HuH-7.5 (cell line): ENCODE measurements around the gene KLHL12.

ENCODE experiments used
- DNase-seq: peaks from one replicate; pipeline ENCODE4 v3.0.0; 2011; ENCODE audit warnings: low spot score

Gene KLHL12

DNA sequence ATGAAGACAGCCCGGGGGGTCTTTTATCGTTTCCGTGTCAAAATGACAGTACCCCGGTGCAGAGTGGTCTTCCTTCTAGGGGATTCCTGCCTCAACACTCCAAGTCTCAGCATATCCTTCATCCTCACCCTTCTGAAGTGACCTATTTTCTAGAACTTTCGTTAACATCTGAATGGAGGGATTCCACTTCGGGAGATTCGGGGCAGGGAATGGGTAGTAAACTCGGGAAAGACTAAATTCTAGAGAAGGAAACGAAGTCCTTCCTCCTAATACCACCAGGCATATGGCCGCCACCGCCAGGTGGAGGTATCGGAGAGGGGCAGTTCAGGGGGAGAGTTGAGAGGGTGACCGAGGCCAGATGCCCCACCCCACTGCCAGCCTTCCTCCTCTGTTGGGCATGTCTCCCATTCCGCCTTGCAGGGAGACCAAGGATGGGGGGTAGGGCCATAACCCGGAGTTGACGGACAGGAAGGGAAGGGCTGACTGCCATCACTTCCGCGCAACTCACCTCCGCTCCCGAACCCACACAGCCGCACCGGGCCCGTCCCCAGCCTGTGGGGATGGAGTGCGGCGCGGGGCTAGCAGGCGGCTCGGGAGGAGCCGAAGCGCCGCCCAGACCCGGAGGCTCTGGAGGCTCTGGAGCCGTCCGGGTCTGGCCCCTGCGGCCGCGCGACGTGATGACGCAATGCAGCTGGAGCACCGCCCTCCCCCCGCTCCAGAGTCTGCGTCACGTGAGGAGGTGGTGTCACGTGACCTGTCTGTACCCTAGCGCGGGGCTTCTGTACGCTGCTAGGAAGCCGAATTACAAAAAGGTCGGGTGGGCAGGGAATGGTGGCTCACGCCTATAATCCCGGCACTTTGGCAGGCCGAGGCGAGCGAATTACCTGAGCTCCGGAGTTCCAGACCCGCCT lies at the start of gene KLHL12:
Gene KLHL12 (minus strand): TSS at position 654 of the 911 bp plus-strand sequence. CDS start 2,072 bp downstream, outside the sequence.
- DNase-seq, result peak; percentile 88

DNA sequence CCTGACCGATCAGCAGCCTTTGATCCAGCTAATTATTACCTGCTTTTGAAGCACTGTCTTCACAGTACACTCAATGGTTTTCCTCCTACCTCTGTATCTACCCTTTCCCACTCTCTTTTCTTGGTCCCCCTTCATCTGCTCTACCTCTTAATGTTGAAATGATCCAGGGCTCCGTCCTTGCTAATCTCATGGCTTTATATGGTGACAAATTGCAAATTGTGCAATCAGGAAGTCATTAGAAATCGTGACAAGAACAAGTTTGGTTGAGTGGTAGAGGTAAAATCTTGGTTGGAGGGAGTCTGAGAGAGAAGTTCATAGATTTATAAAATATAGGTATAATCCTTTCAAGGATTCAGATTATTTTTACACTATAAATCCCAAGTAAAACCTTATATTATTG lies 49.6 kb upstream of the KLHL12 start:
- DNase-seq, result no peak

DNA sequence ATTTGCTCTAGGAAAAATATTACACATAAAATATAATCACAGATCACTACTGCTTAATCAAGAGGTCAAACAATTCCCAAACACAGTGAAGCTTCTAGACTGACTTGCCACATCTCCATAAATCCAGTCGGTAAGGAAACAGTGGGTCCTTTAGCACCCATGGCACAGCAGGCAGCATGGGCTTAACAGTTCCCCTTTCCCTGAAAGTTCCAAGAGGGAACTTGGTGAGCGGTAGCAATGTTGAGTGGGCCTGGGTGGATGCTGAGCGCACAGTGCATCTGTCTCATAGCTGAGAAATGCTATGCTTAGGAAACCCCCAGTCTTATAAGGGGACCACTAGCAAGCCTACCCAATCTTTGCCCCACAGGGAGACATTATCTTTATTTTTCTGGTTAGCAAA lies 47.8 kb upstream of the KLHL12 start:
- DNase-seq, result no peak

DNA sequence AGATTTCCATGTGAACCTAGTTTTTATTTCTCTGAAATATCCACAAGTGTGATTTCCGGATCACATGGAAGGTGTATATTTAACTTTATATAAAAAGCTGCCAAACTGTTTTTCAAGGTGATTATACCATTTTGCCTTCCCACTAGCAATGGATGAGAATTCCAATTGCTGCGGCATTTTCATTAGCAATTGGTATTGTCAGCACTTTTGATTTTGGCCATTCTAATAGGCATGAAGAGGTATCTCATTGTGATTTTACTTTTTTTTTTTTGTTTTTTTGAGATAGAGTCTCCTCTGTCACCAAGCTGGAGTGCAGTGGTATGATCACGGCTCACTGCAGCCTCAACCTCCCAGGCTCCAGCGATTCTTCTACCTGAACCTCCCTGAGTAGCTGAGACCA lies 45.0 kb upstream of the KLHL12 start:
- DNase-seq, result no peak

DNA sequence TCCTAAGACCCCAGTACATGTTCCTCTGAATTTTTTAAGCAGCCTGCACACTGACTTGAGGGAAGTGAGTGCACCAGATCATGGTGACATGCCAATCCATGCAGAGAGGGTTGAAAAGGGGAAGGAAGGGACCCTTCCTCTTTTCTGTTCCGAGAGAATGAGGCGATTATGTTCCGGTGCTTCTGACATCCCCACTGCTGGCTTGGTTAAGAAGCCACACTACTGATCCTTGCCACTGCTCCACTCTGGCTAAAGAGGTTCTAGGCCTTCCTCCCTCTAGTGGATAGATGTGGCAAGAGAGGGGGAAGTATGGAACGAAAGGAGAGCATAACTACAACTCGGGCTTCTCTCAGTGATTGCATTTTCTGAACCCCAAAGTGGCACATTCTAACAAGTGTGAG lies 41.9 kb upstream of the KLHL12 start:
- peak; percentile 81 for DNase-seq

DNA sequence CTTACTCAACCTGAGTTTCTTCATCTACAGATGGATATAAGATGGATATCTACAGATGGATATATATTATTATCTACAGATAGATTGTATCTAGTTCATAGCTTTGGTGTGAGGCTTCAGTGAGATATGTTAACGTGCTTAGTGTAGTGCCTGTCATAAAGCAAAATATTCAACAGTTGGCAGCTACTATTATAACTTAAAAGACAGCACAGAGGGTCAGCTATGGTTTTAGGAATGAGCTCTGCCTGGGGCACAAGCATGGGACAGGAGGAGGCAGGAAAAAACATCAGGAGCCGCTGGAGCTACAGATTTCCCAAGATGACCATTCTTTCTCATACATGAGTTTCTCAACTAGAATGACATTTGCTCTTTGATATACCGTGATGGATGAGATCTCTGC lies 41.3 kb upstream of the KLHL12 start:
- no peak for DNase-seq

DNA sequence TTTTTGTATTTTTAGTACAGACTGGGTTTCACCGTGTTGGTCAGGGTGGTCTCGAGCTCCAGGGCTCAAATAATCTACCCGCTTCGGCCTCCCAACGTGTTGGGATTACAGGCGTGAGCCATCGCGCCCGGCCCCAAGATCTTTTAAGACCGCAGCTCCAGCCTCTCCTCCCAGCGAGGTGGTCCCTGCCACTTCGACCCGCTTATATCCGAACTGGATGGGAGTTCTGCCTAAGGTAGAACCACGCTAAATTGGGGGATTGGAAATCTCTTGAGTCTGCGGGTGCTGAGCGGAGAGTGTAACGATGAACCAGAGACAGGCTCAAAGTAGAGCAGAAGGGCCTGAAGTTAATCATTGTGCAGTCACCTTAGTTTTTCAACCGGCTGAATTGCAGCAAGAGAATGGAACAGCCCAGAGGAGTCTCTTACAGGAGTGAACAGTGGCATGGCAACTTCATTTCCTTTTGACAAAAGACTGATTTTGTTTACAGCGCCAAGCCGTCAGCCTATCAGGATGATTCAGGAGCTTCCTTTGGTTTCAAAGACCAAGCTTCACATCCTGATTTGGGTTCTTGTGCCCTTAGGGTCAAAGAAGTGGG lies 40.7 kb upstream of the KLHL12 start:
- DNase-seq, result peak; percentile 46

DNA sequence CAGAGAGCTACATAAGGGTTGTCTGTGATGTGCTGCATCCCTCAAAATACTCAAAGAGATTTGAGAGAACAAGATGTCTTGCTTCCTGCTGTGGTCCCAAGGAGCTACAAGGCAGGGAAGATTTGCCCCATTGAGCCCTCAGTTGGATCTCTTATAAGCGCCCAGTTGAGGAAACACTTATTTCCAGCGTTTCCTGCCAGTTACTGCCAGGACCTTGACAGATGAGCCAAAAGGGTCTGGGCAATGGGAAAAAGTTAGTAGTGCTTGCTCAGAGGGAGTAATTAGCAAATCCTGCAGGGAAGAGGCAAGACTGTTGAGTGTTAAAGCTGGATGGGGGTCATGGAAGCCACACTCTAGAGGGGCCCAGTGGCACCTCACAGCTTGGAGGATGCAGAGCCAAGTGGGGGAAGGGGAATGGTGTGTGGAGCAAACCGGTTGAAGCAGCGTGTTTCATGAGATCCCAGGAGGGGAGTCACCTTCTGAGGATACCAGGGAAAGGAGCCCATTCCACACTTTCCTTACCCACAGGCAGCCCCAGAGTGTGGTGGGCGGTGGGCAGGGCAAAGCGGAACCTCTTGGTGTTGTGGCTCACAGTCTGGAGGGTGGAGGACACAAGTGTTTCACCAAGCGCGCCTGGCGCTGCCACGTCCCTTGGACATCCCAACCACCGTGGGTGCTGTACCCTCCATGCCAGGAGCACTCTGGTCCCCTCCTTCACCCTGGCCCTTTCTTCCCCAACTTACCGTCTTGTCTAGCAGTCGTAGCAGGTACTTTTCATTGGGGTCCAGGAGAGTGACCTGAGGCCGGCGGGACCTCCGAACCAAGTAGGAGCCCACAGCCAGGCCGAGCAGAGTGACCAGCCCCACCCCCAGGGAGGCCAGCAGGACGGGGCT lies 39.2 kb upstream of the KLHL12 start:
- DNase-seq, result no peak

DNA sequence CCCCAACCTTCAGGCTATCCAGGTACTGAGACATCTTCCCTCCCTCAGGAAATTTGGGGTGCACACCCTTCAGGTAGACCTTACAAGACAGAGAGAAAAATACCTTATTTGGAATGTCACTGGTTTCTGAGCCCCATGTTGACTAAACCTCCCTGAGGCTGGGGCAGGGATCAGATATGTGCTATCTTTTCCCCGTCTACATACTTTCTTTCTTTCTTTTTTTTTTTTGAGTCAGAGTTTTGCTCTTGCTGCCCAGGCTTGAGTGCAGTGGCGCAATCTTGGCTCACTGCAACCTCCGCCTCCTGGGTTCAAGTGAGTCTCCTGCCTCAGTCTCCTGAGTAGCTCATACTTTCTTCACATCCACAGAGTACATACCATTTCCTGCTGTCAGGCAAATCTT lies 38.4 kb upstream of the KLHL12 start:
- no peak for DNase-seq

DNA sequence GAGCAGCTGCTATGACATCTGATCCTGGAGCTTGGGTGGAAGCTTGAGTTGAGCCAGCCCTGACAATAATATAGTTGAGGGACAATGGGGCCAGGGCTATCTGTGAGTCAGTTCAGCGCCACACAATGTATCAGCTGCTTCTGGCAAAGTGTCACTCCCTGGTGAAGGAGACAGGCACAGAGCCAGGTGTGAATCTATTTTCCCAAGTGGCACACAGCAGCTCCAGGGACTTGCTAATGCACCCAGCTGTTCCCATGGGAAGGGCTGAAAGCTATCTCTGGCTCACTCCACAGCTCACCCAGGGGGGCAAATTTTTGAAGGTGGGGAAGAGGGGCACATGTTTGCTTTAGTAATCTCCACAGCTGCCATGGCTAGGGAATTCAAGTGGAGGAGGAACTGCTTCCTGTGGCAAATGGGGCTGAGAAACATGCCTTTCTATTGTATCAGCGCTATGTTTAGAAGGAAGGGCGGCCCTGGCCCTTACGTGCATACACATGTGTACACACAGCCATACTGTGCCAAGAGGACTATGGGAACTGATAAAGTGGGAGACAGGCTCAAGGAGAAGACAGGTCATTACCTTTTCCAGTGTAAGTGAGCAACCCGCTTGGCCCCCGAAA lies 37.9 kb upstream of the KLHL12 start:
- no peak for DNase-seq

DNA sequence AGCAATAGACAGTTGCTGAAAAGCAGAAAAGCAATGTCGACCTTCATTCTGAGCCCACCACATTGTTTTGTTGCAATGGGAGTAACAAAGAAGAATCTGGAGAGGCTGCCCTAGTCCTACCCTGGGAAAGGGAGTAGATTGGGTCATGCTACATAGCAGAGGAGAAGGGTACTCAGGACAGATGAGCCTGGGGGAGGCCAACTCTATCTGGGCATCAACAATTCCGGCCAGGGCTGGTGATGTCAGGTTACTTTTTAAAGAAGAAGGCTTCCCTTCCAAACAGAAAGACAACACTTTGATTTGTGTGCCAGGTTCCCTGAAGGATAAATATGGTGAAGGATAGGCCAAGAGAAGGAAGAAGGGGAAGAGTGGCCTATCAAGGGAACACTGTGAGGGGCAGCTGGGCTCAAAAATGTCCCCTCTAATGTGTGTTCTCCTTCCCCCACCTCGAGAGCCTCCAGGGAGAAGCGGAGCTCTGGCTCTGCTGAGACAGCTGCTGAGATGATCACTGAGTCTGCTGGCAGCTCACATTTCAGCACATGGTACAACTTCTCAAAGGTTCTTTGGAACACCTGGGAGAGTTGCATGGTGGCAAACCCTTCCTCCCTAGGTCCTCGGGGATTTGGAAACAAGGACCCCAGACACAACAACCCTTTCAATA lies 34.3 kb upstream of the KLHL12 start:
- DNase-seq, result no peak

DNA sequence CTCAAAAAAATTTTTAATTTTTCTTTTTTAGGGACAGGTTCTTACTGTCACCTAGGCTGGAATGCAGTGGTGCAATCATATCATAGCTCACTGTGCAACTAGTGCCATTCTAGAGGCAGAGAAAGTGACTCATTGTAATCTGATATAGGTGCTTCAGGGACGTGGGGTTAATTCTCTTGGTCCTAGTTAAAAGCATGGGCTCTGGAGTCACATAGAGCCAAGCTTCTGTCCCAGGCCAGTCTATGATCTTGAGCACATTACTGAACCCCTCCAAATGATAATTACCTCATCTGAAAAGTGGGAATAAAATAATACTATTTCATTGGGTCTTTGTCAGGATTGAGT lies 32.2 kb upstream of the KLHL12 start:
- DNase-seq, result peak; percentile 40

DNA sequence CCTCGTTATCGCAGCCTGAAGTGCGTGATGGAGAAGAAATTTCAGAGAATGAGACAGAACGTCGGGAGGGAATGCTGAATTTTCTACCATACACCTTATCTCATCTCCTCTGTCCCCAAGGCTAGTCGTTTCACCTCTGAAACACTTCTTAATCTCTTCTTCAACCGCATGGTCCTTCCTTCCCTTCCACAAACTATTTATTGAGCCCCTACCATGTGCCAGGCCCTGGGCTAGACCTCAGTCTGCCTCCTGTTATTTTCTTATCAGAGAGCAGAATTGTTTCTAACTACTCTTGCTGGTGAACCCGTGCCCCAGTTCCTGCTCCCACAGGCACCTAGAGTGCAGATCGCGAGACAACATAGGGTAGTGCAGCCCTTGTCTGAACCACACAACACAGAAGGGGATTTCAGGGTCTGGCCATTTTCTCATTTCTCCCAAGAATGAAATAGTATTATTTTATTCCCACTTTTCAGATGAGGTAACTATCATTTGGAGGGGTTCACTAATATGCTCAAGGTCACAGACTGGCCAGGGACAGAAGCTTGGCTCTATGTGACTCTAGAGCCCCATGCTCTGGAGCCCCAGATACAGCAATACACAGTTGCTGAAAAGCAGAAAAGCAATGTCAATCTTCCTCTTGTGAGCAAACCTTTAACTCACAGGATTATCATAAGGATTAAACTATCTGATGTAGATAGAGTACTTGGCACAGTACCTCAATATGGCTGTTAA lies 31.7 kb upstream of the KLHL12 start:
- peak; percentile 38 for DNase-seq

DNA sequence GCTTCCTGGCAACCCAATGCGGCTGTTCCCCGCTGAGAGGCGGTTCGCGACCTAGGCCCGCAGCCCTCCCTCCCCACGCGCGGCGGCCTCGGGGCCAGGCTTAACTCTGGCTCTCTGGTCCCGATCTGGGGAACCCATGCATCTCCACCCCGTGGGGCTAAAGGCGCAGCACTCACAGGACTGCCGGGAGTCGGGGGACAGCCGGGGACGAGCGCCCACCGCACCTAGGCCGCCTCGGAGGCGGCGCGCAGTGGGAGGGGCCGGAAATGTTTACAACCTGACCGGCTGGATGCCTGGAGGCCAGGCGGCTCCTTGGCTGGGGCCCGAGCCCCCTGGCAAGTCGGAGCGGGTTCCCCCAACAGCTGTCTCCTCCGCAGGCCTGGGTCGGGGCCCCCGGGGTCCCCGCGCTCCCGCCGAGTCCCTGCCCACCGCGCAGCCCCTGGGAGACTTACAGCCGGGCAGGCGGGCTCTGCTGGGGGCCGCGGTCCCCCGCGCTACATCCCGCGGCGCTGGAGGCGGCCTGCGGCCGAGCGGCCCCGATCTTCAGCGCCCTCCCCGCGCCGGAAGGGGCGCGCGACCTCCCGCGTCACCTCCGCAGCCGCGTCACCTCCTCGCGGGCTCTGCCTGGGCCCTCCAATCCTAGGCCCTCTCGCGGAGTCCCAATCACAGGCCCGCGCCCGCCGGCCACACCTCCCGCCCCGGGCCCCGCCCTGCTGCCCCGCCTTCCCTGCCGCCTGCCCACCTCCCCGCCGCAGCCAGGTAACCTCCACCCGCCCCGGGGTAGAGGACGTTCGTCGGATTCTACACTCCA lies 30.9 kb upstream of the KLHL12 start, which contains the start of gene ADIPOR1:
Gene ADIPOR1 (minus strand): TSS at position 580 of the 811 bp plus-strand sequence. CDS start 7,242 bp downstream, outside the sequence.
- DNase-seq, result peak; percentile 95

DNA sequence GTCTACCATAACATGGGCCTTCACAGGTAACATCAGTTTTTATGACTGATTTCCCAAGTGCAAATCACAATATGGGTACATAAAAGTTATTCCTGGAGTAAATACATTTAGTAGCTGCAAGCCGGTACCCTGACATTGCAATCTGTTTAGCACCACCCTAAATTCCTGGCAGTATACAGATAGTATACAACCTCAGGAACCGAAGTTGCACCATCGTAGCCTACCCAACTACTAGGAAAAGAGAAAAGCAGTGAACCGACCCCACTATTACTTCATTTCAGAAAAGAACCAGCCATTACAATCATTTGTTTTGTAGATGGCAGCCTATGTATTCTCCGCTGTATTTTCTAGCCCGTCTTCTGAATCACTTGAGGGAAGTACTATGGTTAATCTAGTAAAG lies 29.9 kb upstream of the KLHL12 start:
- DNase-seq, result no peak

DNA sequence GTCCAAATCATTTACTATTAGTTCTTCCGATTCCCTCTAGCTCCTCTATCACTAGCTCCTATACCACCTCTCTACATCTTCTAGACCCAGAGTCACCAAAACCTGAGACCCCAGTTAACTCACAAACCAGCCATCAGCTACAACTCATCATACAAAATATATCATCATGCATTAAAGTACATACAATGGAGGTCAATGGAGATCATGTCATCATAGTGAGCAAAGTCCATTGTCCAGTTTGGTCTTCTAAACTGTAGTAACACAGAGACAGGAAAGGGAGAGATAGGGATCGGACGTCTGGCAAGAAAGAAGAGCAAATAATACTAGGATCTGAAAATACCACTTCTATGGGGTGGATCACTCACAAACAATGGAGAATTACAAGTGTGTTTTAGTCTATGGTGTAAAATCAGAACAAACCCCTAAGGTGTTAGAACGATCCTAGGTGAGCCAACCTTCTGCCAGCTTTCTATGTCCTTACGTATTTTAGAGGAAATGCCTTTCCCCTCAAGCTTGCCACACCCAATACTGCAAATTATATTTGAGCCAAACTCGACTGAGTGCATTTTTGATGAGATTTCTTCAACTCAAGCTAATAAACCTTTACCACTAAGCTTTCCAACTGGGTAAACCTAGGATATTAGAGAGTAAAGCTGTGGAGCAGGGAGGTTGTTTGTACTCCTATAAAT lies 27.2 kb upstream of the KLHL12 start:
- no peak for DNase-seq

DNA sequence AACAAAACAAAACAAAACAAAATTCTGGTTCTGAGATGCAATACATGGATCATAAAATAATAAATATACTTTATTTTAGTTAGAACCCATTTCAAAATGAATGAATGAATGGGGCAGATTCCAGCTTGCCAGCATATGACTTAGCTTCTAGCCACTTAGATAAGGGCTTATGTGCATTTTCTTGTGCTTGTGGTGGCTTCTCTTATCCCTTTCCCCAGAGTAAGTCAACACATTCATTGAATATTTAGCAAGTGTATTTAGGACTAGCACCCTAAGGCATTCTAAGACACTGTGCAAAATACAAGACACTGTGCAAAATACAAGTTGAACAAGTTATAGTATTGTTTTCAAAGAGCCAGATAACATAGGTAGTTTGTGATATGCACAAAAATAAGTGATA lies 26.4 kb upstream of the KLHL12 start:
- no peak for DNase-seq

DNA sequence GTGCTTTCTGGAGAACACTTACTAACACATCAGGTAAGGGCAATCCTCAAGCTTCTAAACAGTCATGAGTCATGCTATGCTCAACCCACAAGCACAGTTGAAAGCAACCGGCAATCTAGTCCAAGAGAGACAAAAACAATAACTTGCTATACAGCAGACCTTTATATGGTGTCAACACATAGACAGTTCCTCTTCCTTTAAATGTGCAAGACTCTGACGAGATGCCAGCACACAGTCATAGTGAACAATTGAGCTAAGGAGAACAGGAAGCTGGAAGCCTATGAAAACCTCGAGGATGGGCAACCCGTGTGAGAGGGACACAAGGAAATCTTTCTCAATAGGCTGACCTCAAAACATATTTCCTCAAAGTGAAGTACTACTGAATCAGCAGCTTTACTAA lies 25.8 kb upstream of the KLHL12 start:
- no peak for DNase-seq

DNA sequence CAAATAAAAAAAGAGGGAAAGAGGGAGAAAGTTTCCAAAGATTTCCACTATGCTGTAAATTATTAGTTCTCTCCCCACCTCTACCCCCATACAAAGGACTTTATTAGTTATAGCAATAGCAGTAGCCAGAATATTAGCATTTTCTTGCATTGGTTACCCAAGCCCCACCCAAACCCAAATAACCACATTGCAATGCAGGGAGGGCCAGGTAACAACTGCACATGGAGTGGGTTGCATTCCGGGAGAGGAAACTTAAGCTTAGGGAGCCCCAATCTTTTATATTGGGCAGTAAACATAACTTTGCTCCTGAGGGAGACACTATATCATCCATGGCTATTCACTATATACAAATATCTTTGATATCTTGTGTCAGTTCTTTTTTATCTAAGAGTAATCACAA lies 25.1 kb upstream of the KLHL12 start:
- DNase-seq, result no peak
